ENCODE data around the gene ZNF575. TPM values are rescaled to one million over a fixed set of nuclear protein-coding genes. Genes with fewer than 3 reads are reported as not detected.
"Not testable (repeated sequence)": the region's sequence is repeated elsewhere in the genome, so short reads cannot be mapped to it uniquely, and the experiment has no call there.

The ZNF575 gene
- total RNA-seq, 1 donor from 2014 or later, result 1.8 TPM

- no peak for TF ChIP-seq CTCF (conservative IDR thresholded peaks at IDR 0.05)
- Mint-ChIP-seq H3K4me1 (ENCODE audit: unreplicated experiment) (no peaks in the 10 kb centered on the region), H3K4me3 (no peak overlapping the region), H3K9me3 (no peaks in the 10 kb centered on the region), H3K27me3 (no peaks in the 10 kb centered on the region), H3K27ac (no peak overlapping the region), H3K36me3 (peaks cover 15% of the 10 kb centered on the region)
- DNase-seq (ENCODE audit: extremely low spot score, unreplicated experiment), result no peak
Observed at GRCh38 chr19:43546581-43546980, 13.6 kb downstream of the ZNF575 start.

- H3K27ac Mint-ChIP-seq; DNase-seq (ENCODE audit: extremely low spot score, unreplicated experiment); H3K9me3 Mint-ChIP-seq; H3K4me3 Mint-ChIP-seq; H3K27me3 Mint-ChIP-seq; H3K4me1 Mint-ChIP-seq (ENCODE audit: unreplicated experiment): not testable (repeated sequence)
- peaks cover 12% of the 10 kb centered on the region for H3K36me3 Mint-ChIP-seq
Observed at GRCh38 chr19:43547926-43548325, 14.9 kb downstream of the ZNF575 start.

- Mint-ChIP-seq H3K9me3 (no peaks in the 10 kb centered on the region), H3K4me1 (ENCODE audit: unreplicated experiment) (no peaks in the 10 kb centered on the region), H3K36me3 (peaks cover 12% of the 10 kb centered on the region), H3K27me3 (no peaks in the 10 kb centered on the region), H3K4me3 (no peak overlapping the region), H3K27ac (no peak overlapping the region)
- no peak for TF ChIP-seq CTCF (conservative IDR thresholded peaks at IDR 0.05)
- DNase-seq (ENCODE audit: extremely low spot score, unreplicated experiment), result no peak
Observed at GRCh38 chr19:43548706-43549105, 15.7 kb downstream of the ZNF575 start.

- TF ChIP-seq CTCF (conservative IDR thresholded peaks at IDR 0.05), result no peak
- Mint-ChIP-seq H3K4me1 (ENCODE audit: unreplicated experiment) (no peaks in the 10 kb centered on the region), H3K27me3 (no peaks in the 10 kb centered on the region), H3K9me3 (no peaks in the 10 kb centered on the region), H3K36me3 (peaks cover 17% of the 10 kb centered on the region), H3K27ac (no peak overlapping the region), H3K4me3 (no peak overlapping the region)
- DNase-seq (ENCODE audit: extremely low spot score, unreplicated experiment), result no peak
Observed at GRCh38 chr19:43551399-43552197, 18.6 kb downstream of the ZNF575 start.

- TF ChIP-seq CTCF (conservative IDR thresholded peaks at IDR 0.05), result no peak
- H3K27me3 Mint-ChIP-seq, result no peaks in the 10 kb centered on the region
- H3K4me1 Mint-ChIP-seq (ENCODE audit: unreplicated experiment), result no peaks in the 10 kb centered on the region
- H3K36me3 Mint-ChIP-seq, result peaks cover 17% of the 10 kb centered on the region
- H3K9me3 Mint-ChIP-seq, result no peaks in the 10 kb centered on the region
- H3K27ac Mint-ChIP-seq, result no peak overlapping the region
- DNase-seq (ENCODE audit: extremely low spot score, unreplicated experiment), result no peak
- no peak overlapping the region for H3K4me3 Mint-ChIP-seq
Observed at GRCh38 chr19:43552198-43552450, 19.1 kb downstream of the ZNF575 start.

- Mint-ChIP-seq H3K9me3 (no peaks in the 10 kb centered on the region), H3K27me3 (no peaks in the 10 kb centered on the region), H3K27ac (no peak overlapping the region), H3K4me3 (no peak overlapping the region), H3K4me1 (ENCODE audit: unreplicated experiment) (no peaks in the 10 kb centered on the region), H3K36me3 (peaks cover 17% of the 10 kb centered on the region)
- DNase-seq (ENCODE audit: extremely low spot score, unreplicated experiment), result no peak
- TF ChIP-seq CTCF (conservative IDR thresholded peaks at IDR 0.05), result no peak
Observed at GRCh38 chr19:43552616-43553015, 19.6 kb downstream of the ZNF575 start.

Measured in type B pancreatic cell (in vitro differentiated cells).